Stimulated activated CD8-positive, alpha-beta memory T cell treated with anti-CD3 and anti-CD28 coated beads, Interleukin-12 subunit alpha, Interleukin-12 subunit beta, amount 100 ng/mL, for 1 hour (primary cell): Measurements from ENCODE around the gene SLIT1.

Experiments used
- DNase-seq: peaks from one replicate; pipeline ENCODE4 v3.0.0-alpha.2; 2020; ENCODE audit warnings: low read depth

The SLIT1 gene

GRCh38 chr10:97063271-97063982 is 122.3 kb downstream of the SLIT1 start:
- no peak for DNase-seq

DNA sequence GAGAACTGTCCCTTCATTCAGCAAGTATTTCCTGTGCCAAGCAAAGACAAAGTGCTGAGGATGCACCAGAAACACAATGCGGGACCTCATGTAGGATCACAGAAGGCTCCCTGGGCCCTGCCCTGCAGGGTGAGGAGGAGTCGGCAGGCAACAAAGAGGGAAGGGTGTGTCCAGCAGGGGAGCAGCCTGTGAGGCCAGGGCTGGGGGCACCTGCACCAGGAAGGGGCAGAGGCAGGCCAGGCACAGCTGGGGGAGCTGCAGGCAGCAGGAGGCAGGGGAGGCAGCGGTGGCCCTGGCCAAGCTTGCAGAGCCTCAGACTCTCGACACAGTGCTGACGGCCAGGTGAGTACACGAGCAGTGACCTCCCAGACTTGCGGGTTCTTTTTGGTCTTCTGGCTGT is 123.3 kb downstream of the SLIT1 start:
- DNase-seq: no peak

- no peak for DNase-seq
These were observed 123.7 kb downstream of the SLIT1 start for GRCh38 chr10:97062046-97062445.

DNA sequence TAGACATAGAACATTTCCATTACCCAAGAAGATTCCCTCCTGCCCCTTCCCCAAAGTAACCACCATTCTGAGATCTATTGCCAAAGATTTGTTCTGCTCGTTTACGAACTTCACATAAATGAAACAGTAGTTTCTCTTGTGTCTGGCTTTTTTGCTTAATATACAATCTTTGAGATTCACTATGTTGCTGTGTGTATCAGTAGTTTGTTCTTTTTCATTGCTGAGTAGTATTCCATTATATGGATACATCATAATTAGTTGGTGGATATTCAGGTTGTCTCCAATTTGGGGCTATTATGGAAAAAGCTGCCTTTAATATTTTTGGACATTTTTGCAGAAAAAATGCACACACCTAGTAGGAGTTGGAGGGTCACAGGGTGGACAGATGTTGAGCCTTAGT is 124.3 kb downstream of the SLIT1 start:
- DNase-seq: no peak

- DNase-seq: no peak
These were observed 125.2 kb downstream of the SLIT1 start for GRCh38 chr10:97060441-97061084.

- DNase-seq: no peak
These were observed 125.9 kb downstream of the SLIT1 start for GRCh38 chr10:97059872-97060205.

DNA sequence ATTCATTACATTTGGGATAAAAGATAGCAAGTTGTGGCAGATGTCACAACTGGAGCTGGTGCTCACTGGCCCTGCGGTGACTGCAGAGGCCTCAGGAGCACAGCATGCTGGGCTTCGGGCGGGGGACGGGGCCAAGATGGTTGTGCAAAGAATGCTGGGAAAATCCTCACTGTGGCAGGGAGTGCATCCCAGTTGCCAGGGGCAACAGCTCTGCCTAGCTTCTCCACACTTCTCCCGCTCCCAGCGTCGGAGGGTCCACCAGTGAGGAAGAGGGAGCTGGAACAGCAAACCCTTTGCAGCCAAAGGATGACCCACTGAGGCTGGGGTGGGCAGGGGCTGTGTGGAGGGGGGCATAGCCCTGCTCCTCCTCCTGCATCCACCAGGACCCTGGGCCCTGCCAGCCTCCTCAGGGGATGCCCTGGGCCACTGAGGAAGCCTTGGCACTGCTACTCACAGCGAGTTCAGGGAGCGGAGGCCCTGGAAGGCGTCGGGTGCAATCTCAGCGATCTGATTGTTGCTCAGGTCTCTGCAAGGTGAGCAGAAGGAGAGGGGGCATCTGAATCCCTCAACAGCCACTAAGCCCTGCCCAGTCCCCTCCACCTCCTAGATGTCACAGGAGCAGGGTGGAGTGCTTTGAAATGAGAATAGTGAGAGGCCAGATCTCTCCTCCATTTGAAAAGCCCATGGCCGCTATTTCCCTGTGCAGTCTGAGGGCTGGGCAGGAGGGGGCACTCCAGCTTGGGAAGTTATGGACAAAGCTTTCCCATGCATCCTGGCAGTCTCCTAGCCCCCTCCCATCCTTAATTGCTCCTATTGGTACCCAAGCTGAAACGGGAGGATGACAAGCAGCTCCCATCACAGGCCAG is 126.5 kb downstream of the SLIT1 start:
- no peak for DNase-seq

DNA sequence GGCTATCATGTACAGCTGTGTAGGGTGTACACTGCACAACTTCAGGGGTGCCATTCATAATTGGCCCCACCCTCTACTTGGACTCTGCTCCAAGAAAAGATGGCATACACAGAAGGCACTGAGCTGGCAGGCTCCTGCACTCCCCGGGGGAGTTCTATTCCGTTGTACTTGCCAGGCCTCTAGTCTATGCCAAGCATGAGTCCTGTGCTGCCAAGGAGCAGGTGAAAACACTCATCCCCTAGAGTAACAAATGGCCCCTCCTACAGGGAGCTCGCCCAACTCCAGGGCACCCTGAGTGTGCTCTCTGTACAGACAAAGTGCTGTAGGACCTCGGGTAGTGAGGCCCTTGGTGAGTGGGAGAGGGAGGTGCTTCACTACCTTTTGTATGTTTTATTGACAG is 127.2 kb downstream of the SLIT1 start:
- no peak for DNase-seq

GRCh38 chr10:97057491-97058235 is 128.1 kb downstream of the SLIT1 start:
- no peak for DNase-seq

GRCh38 chr10:97056003-97056630 is 129.6 kb downstream of the SLIT1 start:
- DNase-seq: no peak

GRCh38 chr10:97053276-97053675 is 132.5 kb downstream of the SLIT1 start:
- DNase-seq: no peak

DNA sequence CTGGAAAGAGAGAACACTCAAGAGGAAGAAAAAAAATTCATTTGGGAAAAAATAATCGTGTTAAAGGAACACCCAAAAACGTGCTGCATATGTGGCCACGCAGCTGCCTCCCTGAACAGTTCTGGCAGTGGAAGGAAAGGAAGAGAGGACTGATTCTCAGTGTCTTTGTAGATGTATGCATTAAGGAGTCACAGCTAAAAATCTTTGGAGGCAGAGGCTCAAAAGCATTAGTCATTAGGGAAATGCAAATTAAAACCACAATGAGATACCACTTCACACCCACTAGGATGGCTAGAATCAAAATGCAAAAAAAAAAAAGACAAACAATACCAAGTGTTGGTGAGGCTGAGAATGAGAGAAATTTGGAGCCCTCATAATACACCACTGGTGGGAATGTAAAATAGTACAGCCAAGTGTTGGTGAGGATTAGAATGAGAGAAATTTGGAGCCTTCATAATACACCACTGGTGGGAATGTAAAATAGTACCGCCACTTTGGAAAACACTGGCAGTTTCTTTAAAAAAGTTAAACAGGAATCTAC is 134.7 kb downstream of the SLIT1 start:
- no peak for DNase-seq

DNA sequence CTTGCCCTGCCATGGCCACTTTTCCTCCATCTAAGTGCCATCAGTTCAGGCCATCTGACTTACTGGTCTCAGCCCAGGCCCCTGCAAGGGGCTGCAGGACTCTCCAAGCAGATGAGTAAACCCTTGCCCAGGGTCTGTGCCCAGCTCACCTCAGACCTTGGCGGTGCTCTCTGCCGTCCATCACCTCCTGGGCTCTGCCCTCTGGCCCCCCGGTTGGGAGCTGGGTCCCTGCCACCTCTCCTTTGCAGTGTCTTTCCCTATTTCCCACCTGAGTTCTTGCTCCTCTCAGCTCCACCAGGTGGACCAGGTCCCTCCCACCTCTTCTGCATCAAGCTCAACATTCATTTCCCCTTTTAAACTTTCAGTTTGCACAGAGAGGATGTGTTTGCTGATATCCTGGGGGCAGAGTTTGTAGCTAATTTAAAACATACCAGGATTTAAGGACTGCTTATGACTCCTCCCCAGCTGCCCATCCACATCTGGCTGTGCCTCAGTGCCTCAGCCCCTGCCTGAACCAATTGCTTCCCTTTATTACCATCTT is 135.5 kb downstream of the SLIT1 start:
- no peak for DNase-seq

DNA sequence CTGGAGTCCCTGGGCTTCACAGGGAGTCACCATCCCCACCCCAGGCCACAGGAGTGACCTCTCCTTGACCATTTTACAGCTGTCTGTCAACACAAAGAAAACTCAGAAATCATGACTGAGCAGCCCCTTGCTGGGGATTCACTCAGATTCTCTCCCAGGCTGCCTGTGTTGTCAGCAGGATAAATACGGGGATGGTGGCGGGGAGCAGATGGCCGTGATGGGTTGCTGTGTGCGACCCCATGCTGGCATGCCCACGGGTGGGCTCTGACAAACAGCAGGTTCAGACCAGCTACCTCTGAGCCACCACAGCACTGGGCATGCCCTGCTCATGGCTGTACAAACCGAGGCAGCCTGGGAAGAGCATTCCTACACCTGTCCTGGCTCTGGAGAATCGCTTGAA is 136.1 kb downstream of the SLIT1 start:
- no peak for DNase-seq

- no peak for DNase-seq
These were observed 136.9 kb downstream of the SLIT1 start for GRCh38 chr10:97048649-97049427.

- no peak for DNase-seq
These were observed 138.0 kb downstream of the SLIT1 start for GRCh38 chr10:97047788-97048187.

GRCh38 chr10:97047083-97047736 is 138.5 kb downstream of the SLIT1 start:
- DNase-seq: no peak

DNA sequence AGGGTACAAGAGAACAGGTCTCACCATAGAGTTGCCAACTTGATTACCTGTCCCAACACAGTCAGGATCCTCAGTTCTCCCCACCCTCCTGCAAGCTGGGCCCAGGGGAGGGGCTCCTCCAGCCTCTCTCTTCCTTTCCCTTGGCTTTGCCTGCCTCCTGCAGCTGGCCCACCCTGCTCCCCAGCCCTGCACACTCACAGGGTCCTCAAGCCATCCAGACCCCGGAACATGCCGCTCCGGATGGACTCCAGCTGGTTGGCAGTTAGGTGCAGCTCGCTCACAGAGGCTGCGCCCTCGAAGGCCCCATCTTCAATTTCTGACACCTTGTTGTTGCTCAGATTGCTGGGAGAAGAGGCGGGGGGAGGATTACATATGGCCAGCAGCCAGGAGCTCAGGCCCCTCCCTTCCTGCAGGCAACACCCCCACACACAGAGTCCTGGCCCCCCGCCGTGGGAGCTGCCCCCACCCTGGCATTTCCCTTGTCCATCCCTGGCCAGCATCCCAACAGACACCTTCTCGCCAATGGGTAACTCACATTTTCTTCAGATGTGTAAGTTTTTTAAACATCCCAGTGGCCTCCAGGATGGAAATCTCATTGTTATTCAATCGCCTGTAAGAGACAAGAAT is 139.2 kb downstream of the SLIT1 start:
- no peak for DNase-seq

- no peak for DNase-seq
These were observed 142.2 kb downstream of the SLIT1 start for GRCh38 chr10:97043563-97043855.
